Occipital lobe (tissue), 2 donors: Measurements from ENCODE around the gene GRID2. TPM values are rescaled to one million over a fixed set of nuclear protein-coding genes. Genes with fewer than 3 reads are reported as not detected.

ENCODE experiments used
- DNase-seq: peaks from one replicate; lab custom pipeline; 2025; lab: John Stamatoyannopoulos, UW
- total RNA-seq: library from RNA; depleted of rRNA; stranded (reverse); fragments of >200 nt; gene quantifications from one replicate; pipeline ENCODE4 v1.2.3, GENCODE V29; 2014

Gene GRID2
- total RNA-seq, 1 donor from 2014 or later, result 21.8 TPM

GRCh38 chr4:93744961-93745360, 1441.2 kb downstream of the GRID2 start:
- DNase-seq, result no peak

GRCh38 chr4:93746031-93746430, 1442.3 kb downstream of the GRID2 start:
- DNase-seq, result no peak

- no peak for DNase-seq
These were observed 1443.5 kb downstream of the GRID2 start for GRCh38 chr4:93747220-93747619.

GRCh38 chr4:93748373-93749291, 1444.9 kb downstream of the GRID2 start:
- DNase-seq, result no peak

- DNase-seq, result no peak
These were observed 1445.6 kb downstream of the GRID2 start for GRCh38 chr4:93749292-93749761.

GRCh38 chr4:93751411-93751810, 1447.6 kb downstream of the GRID2 start:
- no peak for DNase-seq

- DNase-seq, result no peak
These were observed 1452.3 kb downstream of the GRID2 start for GRCh38 chr4:93756101-93756500.

DNA sequence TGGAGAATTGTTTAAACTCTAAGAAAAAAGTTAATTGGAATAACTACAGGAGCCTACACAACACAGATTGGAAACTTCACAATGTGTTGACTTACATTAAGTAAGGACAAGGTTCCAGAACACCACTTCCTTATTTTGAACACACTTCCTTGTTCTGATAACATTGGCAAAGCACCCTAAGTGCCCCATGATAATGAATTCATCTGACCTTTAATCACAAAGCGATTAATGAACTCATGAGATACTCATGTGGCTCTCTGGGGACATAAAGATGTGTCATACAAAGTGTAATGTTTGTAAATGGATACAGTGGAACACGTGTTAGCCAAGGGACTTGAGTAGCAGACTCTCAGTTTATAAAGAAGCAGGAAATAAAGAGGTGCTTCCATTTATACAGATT, 1455.7 kb downstream of the GRID2 start:
- no peak for DNase-seq

- DNase-seq, result no peak
These were observed 1456.5 kb downstream of the GRID2 start for GRCh38 chr4:93760284-93760683.

- DNase-seq, result no peak
These were observed 1457.5 kb downstream of the GRID2 start for GRCh38 chr4:93761286-93761685.

DNA sequence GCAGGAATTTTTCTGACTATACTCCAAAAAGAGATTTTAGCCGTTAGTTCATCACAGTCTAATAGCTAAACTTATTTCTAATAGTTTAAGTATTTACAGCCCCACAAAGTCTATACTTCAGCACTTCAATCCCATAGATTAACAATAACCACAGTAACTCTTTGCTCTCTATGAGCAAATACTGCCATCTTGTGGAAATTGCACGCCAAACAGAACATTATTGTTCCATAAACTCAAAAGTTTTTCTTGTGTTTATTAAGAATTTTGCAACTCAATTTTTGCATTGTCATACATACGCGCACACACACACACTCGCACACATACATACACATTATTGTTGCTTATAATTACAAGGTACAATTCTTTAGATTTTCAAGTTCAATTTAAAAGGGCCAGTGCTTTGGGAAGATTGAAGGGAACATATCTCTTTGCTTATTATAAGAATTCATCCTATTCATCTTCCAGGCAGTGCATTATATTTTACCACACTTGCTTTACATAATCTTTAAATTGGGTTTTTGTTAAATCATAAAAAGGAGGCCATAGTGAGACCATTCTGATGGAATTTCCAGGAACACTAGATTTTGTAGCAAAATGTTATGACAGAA, 1461.0 kb downstream of the GRID2 start:
- no peak for DNase-seq

DNA sequence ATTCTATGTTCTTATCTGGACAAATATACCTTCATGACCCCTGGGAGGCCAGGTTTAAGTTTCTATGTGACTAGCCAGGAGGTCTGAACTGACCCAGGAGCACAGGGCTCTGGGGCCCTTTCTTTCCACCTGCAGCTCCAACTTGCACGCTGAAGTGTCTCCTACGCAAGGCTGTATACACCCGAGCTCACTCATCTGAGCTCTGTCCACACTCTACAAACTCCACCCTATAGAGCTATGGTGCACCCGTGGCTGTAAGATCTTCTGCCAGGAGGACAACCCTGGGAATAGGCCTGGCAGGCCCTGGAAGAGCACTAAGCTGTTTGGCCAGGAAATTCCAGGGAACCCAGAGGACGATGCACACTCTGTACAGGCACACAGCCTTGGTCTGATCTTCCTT, 1464.2 kb downstream of the GRID2 start:
- no peak for DNase-seq

GRCh38 chr4:93770201-93770600, 1466.4 kb downstream of the GRID2 start:
- DNase-seq, result no peak

DNA sequence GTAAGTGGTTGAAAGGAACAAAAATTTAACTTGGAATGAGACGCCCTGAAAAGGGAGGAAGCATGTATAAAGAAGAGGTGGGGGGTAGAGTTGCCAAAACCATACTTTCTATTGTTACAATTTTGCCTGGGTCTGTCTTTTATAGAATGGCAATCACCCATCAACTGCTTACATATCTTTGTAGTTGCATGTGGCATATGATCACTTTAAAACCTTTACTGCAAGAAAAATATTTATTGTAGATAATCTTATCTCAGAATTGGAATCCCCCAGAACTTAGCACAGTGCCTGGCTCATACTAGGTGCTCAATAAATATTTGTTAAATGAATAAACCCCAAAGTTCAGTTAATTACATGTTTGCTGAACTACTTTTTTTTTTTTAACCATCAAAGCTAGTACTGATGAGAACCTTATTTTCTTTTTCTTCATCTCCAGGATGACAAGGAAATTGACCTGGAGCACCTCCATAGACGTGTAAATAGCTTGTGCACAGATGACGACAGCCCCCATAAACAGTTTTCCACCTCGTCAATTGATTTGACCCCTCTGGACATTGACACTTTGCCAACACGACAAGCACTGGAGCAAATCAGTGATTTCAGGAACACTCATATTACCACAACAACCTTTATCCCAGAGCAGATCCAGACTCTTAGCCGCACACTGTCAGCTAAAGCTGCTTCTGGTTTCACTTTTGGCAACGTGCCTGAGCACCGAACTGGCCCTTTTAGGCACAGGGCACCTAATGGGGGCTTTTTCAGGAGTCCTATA, 1468.1 kb downstream of the GRID2 start:
- DNase-seq, result no peak

DNA sequence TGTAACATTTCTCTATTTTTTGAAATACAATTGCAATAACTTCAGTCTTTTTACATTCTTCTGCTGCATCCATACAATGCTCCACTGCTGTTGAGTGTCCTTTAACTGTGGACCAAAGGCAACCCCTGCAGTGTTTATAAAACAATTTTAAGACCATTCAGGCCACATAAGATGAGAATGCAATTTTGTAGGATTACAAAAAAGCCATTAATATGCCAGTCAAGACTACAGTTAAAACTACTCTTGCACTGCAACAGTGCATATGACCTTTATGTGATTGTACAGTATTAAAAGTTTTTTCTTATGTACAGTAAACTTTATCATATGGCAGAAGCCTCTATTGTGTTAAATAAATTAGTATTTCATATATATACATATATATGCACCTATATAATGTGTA, 1469.1 kb downstream of the GRID2 start:
- no peak for DNase-seq

- no peak for DNase-seq
These were observed 1471.8 kb downstream of the GRID2 start for GRCh38 chr4:93775551-93775950.

DNA sequence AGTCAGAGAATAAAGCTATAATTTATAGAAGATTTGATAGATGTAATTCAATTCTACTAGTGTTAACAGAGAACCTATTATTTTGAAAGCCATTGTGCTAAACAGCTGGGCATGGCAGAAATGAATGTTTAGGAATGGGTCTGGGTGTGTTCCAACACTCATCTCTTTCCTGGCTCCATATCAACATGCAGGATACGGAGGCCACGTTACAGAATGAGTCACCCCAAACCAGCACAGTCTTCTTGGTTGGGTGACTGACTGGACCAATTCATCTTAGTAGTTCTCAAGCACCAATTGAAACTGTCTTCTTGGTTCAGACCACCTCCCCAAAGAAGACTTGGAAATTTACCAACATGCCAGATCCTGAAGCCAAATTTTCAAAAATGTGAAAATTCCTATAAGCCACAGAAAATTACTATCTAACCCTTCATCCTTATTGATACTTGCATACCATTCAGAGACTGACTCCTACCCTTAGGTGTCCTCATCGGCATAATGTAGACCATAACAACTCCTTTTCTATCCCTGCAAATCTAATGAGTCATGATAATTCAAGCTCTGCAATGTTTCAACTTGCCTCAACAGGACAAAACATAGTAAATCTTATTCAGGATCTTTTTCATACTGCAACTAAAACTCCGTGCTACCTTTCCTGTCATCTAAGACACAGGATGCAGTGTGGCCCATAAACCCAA, 1472.8 kb downstream of the GRID2 start:
- no peak for DNase-seq

GRCh38 chr4:93777081-93777460, 1473.3 kb downstream of the GRID2 start:
- DNase-seq, result no peak

- no peak for DNase-seq
These were observed 1475.5 kb downstream of the GRID2 start for GRCh38 chr4:93779228-93779627.

GRCh38 chr4:93780080-93780479, 1476.3 kb downstream of the GRID2 start:
- DNase-seq, result no peak

GRCh38 chr4:93781198-93781597, 1477.4 kb downstream of the GRID2 start:
- DNase-seq, result no peak
